Activated CD8-positive, alpha-beta memory T cell treated with anti-CD3 and anti-CD28 coated beads for 1 hour (primary cell): Measurements from ENCODE around the gene TPRN.

Experiments used
- DNase-seq, 2 donors: peaks; one replicate each; pipeline ENCODE4 v3.0.0-alpha.2; 2020; ENCODE audit warnings: low read depth in 1 of 2; ENCODE audit errors: extremely low read depth in 1 of 2

Gene TPRN

DNA sequence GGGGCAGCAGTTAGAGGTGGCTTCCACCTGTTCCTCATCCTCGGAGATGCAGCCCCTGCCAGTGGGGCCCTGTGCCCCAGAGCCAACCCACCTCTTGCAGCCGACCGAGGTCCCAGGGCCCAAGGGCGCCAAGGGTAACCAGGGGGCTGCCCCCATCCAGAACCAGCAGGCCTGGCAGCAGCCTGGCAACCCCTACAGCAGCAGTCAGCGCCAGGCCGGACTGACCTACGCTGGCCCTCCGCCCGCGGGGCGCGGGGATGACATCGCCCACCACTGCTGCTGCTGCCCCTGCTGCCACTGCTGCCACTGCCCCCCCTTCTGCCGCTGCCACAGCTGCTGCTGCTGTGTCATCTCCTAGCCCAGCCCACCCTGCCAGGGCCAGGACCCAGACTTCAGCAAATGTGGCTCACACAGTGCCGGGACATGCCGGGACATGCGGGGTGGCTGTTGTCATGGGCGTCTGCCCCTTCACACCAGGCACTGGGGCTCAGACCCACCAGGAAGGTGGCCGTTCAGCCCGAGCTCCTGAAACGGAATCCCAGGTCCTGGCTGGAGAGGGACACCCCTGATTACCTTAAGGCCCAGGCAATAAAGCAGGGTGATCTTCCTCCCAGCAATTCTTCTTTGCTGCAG lies 25.3 kb upstream of the TPRN start:
- DNase-seq, result no peak

DNA sequence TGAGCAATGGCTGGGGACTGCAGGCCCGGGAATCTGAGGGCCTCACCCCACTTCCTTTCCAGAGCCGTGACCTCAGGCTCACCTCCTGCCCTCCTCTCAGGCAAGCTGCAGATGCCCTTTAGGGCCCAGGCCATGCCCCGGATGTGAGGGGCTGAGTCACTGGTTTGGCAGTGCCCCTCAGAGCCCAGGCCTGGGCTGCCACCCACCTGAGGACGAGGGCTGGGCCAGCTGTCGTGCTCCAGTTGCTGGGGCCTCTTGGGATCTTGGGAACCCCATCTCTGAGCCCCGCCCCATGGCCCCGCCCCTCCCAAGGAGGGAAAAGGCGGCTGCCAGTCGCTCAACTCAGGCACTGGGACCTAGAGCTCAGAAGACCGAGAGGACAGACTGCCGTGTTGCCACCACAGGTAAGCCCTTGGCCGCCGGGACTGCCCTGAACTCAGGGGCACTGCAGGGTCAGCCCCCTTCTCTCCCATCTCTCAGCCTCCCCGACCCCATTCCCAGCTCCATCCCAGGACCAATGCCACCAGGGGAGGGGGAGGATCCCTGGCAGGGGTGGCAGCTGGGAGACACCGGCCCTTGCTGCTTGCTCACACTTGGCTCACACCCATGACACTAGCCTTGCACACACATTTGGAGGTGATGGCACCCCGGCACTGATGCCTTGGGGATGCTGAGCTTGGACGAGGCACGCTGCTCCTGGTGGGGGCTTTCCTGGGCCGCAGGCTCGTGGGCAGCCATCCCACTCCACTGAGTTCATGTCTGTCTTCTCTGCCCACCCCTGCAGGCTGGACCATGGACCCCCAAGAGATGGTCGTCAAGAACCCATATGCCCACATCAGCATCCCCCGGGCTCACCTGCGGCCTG lies 24.5 kb upstream of the TPRN start, which contains the start of gene CYSRT1:
Gene CYSRT1 (plus strand): TSS at position 345 of the 865 bp plus-strand sequence. CDS start 448 bp downstream, at position 793.
- no peak for DNase-seq

DNA sequence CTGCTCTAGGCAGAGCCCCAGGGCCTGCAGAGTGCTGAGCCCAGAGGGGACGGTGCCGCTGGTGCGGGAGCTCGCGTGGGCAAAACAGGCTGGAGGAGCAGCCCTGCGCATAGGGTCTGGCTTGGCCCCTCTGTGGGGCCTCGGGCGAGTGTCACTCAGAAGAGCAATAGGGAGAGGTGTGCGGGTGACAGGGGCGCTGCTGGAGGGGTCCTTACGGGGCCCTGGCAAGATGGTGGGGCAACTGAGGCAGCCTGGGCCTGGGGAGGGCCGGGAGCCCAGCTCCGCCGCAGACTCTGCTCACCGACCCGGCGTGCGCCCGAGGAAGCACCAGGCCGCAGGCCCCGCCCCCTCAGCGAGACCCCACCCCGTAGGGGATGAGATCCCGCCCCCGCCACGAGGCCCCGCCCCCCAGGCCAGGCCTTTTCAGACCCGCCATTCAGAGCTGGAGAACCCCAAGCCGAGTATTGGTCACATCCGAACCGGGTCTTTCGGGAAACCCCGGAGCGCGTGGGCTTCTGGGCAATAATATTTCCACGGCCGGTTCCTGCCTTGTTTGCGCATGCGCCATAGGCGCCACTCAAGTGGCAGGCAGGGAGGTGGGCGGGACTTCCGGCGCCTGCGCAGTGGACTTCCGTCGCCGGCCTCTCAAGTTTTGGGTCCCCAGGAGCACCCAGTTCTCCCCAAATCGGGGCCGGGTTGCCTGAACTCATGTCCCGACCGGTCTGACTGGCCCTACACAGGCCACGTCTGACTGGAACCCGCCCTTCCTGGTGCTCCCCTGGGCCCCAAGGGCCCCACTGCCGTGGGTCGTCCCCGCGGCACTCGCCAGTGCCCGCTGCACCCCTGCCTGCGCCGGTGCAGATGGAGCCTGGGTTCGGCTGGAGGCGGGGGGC lies 22.8 kb upstream of the TPRN start:
- peak; percentile 94 to 97 for DNase-seq

DNA sequence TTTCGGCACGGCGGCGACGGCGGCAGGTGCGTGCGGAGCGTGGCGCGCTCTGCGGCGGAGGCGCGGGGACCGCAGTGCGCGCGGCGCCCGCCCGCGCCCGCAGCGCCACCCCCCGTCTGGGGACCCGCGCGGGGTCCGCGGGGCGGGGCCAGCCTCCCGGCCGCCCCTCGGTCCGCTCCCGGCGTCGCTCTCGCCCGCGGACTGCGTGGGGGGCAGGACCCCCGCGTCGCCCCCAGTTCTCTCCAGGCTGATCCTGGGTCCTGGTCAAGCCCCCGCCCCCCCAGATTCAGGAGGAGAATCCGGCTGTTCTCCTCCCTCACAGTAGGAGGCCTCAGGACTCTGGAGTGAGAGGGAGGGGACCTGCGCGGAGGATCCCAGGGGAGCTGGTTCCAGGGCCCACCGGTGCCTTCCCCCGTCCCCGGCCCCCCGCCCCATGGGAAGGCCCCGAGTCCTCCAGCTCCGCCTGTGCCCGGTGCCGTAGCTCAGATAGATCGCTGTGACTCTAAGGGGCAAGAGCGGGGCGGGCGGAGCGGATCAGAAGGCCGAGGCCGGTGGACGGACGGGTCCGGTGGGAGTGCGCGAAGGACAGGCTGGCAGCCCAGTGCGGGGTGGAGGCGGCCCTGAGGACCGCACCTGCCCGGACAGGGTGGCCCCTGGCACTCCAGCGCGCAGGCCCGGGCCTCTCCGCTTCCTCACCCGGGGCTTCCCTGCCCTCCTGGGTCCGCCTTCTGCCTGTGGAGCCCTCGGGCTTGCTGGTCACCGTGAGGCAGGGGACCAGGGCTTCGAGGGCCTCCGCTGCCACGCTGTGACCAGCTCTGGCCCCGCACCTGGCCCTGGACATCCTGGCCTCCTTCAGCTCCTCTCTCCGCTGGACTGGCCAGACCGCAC lies 21.9 kb upstream of the TPRN start, which contains the start of gene RNF208:
Gene RNF208 (minus strand): TSS at position 51 of the 888 bp plus-strand sequence. CDS start 1,028 bp downstream, outside the sequence.
- DNase-seq, result no peak

DNA sequence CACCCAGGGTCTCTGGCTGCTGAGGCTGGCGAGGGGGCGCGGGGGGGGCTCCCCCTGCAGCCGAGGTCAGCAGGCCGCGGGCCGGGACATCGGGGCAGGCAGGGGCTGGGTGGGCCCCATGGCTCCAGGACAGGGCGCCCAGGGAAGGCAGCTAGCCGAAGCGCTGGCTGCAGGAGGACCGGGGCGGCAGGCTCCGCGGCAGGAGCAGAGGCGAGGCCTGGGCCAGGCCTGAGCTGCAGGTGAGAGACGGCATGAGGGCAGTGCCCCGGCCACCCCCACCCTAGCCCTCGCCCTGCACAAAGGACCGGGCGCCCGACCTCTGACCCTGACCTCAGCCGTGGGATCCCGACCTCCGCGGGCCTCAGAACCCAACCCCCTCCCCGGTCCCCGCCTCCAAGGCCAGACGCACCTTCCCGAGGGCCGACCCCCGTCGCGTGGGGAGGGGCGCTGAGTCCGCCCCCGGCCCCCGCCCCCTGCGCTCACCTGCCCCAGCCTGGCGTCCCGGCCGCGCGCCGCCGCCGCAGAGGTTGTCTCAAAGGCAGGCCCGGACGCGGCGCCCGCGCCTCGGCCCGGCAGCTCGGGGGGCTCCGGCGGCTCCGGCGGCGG lies 21.1 kb upstream of the TPRN start:
- DNase-seq, result no peak

DNA sequence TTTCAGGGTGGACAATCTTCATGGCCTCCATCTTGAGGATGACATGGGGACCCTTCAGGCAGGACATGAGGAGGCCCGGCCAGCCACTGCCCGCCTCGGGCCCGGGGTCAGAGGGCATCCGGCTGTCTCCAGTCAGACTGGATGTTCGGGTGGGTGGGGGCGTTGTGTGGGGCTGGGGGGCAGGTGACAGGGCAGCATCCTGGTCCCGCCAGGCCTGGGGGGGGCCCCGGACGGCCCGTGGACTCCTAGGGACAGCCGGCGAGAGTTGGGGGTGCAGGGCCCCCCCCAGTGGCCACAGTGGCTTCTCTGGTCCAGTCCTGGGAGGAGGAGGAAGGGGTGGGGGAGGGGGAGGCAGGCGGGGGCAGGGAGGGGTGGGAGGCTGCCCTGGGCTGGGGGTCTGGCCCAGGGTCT lies 20.6 kb upstream of the TPRN start:
- no peak for DNase-seq

DNA sequence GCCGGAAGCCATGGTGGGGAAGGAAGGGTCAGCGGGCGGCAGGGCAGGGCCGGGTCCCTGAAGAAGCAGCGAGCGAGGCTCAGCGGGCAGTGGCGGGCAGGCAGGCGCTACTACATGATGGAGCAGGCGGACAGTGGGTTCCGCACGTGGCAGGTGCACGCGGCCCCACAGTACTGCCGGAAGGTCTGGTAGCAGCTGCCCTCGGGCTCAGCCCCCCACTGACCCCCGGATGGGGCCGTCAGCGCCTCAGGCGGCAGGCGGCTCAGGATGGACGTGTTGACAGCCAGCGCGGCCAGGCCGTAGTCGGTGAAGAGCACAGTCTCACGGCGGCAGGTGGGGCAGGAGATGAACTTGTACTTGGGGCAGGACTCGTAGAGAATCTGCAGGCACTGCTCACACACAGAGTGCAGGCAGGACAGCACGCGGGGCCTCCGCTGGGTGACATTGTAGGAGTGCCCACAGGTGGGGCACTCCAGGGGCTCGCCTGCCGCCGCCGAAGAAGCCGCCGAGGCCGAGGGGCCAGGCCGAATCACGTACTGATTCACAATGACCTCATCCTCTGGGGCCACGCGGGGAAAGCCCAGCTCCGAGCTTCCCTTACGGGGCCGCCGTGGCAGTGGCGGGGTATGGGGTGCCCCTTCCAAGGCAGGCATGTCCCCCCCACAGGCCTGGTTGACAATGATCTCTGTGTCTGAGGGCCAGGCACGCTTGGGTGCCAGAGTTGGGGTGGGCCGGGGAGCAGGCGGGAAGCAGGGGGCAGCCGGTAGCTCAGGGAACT lies 20.0 kb upstream of the TPRN start:
- DNase-seq, result no peak

DNA sequence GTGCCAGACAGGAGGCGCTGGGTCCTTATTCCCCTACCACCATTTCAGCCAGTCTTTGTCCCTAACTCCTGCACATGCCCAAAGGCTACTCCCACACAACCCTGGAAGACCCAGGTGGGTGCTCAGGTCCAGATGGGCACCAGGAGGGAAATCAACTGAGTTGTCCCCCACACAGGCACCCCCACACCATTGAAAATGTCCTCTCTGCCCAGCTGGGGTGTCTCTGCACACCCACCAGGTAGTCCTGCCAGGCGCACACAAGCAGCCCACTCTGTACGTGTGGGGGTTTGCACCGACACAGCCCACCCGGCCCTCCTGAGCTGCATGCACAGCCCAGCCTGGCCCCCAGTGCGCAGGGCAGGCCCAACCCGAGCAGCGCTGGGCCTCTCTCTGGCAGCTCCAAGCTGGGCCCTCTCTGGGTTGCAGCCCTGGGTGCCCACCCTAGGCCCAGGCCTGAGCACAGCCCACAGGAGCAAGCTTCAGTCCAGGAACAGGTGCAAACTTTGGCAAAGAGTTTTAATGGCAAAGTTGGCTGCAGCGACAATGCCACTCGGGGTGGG lies 19.3 kb upstream of the TPRN start:
- no peak for DNase-seq

DNA sequence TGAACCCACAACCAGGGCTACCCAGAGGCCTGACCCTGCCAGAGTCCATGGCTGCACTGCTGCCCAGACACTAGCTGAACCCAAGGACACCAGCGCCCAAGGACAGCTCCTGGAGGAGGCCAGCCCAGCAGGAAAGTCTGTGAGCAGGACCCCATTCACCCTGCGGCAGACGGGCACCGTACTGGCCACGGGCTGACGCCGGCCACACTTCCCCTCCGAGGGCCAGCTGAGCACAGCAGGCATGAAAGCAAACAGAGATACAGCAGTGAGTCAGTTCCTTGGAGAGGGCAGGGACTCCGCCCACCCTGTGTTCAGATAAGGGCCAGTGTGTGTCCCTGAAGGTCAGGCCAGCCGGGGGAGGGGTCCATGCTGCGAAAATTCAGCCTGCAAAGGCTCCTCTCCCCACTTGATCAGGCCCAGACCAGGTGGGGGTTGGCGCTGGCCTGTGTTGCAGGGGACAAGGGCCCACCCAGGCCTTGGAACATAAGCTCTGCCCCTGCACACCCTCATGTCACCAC lies 18.3 kb upstream of the TPRN start:
- no peak for DNase-seq

DNA sequence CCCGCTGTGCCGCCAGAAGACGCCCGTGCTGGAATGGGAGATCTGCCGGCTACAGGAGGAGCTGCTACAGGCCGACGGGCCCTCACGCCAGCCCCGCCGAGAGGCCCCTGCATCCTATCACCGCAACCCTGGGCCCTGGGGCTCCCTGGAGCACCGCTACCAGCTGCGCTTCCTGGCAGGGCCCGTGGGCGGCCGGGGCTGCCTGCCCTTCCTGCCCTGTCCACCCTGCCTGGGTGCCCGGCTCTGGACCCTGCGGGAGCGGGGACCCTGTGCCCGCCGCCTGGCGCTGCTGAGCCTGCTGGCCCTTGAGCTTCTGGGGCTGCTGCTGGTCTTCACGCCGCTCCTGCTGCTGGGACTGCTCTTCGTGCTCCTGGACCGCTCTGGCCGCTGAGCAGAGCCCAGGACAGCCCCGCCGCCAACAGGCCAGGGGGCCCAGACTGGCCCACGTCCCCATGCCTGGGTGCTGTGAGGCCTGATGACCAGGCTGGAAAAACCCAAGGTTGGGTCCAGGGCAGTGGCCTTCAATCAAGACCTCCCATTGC lies 17.7 kb upstream of the TPRN start:
- DNase-seq, result no peak

DNA sequence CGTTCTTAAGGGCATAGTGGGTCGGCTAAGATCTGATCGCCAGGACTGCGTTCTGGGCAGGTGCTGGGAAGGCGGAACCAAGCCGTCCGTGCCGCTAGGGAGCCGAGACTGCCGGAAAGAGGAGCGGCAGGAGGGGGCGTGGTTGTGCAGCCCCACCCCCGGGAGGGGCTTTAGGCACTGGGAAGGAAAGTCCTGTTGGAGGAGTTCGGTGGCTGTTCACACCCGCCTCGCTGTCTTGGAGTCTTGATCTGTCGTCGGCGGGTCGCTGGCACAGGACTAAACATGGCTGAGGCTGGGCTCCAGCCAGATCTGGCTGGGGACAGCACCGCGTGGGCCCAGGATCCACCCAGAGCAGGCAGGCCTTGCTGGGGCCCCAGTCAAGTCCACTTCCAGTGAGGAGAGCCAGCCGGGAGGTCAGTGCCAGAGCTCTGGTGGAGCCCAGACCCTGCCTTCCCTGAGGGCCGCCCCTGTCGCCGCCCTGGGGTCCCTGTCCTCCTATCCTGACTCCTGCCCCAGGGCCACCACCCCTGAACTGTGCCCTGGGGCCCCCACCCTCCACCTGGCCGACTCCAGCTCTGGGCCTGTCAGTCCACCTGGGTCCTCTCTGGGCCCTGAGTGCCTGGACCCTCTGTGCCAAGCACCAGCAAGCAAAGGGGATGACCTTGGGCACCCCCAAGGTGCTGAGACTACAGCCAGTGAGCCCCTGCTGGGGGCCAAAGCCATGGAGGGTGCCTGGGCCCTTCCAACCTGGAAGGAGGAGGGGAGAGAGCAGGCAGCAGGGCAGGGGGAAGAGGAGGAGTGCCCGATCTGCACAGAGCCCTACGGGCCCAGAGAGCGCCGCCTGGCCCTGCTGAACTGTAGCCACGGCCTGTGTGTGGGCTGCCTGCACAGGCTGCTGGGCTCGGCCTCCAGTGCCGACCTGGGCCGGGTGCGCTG lies 17.0 kb upstream of the TPRN start:
- DNase-seq, result no peak

DNA sequence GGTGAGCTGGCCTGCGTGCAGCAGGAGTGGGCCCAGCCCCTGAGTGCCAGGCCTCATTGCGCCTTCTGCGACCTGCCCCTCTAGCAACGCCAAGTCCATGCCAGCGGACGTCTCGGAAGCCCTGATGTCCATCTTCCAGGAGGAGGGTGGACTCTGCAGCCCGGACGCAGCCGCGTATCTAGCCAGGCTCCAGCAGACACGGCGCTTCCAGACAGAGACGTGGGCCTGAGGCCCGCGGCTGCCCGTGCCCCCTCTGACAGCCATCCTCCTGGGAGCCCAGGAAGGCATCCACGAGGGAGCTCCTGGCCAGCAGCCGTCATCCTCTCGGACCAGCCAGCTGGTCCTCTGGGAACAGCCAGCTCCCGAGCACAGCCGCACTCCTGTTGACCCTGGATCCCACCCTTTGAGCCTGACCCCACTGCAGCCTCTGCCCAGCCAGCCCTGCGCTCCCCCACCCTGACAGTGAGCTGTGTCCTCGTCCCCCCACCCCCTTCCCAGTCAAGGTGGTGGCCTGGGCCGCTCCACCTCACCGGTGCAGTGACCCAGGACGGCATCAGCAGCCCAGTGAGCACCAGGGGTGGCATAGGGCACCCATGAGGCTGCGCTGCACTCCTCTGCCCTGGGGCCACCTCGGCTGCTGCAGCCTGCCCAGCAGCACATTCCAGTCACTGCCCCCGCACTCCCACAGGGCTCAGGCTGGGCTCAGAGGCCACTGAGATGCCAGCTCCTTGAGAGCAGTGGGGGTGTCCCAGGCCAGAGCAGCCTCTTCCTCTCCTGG lies 15.8 kb upstream of the TPRN start:
- no peak for DNase-seq

DNA sequence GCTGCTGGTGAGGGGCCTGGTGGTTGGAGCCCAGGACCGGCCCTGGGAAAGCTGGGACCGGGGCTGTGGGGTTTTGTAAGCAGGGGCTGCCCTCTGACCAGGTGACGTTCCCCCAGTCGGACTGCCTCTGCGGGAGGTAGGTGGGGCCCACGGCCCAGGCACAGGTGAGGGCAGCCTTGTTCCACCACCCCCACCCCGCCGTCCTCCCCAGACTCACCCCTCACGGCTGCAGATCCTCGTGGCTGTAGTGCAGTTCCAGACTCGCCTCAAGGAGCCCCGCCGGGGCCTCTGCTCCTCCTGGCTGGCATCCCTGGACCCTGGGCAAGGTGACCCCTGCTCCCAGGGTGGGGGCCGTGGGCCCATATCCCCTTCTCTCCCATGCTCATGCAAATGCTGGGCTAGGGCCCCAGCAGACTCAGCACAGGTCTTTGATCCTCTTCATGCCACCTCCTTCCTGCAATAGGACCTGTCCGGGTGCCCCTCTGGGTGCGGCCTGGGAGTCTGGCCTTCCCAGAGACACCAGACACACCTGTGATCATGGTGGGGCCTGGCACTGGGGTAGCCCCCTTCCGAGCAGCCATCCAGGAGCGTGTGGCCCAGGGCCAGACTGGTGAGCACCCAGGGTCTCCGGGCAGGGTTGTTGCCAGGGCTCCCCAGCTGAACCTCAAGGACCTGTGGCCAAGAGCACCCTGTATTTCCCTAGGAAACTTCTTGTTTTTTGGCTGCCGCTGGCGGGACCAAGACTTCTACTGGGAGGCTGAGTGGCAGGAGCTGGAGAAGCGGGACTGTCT lies 14.8 kb upstream of the TPRN start:
- no peak for DNase-seq

DNA sequence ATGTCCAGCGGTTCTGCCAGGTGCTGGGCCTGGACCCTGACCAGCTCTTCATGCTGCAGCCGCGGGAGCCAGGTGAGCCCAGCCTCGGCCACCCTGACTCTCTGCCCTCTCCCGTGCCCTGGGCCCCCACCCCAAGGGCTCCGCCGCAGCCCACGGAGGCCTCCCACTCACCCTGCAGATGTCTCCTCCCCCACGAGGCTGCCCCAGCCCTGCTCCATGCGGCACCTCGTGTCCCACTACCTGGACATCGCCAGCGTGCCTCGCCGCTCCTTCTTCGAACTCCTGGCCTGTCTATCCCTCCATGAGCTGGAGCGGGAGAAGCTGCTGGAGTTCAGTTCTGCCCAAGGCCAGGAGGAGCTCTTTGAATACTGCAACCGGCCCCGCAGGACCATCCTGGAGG lies 14.1 kb upstream of the TPRN start:
- DNase-seq, result no peak
